HG03342 (cell line): ENCODE results near the gene SYNGAP1.
A peak's percentile ranks its signal among the peaks of the same experiment; 100 is the strongest.

ENCODE experiments used
- ATAC-seq: cut with Tn5 transposase; IDR thresholded peaks from one replicate; pipeline ENCODE4 v1.9.1; 2021; ENCODE audit warnings: mild to moderate bottlenecking, moderate library complexity; ENCODE audit not compliant: unreplicated experiment

The SYNGAP1 gene

GRCh38 chr6:33420491-33421343, 852 bp downstream of the SYNGAP1 start:
- no peak for ATAC-seq

DNA sequence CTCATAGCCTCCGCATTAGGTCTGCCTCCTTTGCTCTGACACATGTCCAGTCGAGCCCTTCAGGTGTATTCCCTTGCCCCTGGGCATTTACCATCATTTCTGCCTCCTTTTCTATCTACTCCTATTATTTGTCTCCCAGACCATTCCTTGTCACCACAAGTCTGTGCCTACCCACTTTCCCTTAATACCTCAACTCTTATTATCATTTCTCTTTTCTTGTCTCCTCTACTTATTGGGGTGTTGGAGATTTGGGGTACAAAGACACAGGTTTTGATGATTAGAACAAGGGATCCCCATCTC, 1.4 kb downstream of the SYNGAP1 start:
- ATAC-seq = no peak

DNA sequence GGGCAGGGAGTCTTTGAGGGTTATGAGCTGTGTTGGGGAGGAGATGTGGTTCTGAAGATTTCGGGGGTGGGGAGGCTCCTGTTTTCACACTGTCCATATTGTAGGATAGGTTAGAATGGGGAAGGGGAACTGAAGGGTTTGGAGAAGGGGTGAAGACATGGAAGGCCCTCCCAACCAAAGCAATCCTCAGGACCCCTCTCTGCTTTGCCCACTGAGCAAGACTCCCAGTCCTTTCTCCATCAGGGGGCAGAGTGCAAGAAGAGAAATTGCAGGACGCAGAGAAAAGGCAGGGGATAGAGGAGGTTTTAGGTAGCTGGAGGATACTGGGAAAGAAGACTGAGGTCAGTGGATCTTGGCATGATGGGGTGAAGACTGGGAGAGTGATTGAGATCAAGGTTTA, 3.9 kb downstream of the SYNGAP1 start:
- no peak for ATAC-seq

DNA sequence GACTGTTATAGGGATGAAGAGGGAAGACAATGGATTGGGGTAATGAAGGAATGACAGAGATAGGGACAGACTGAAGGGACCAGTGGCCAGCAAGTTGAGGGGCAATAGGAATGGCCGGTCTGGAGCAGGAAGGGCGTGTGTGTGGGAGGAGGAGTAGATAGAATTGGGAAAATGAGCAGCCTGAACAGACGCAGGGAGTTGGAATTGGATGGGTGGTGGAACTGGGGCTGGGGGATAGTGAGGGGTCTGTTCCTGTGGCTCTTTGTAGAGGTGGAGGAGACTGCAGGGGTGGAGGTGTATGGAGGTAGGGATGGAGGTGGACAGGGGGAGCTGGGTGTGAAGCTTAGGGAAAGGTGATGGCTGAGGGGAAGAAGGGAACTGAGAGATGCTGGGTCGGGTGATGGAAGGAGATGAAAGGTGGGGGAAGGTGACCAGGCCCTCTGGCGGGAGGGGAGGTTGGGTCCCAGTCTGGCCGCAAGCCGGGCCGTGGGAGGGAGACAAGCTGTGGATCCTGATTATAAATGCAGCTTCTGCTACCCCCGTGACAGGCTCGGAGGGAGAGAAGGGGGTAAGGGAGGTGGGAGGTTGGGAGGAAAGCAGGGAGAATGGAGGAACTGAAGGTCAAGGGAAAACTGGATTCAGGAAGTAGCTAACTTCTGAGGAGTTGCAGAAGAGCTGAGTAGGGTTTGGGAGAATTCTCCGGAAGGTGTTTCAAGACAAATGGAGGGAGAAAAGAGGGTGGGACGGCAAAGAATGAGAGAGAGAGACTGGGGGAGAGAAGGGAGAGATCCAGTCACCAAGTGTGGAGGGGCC, 5.2 kb downstream of the SYNGAP1 start:
- no peak for ATAC-seq

- ATAC-seq = peak; percentile 43
Measured at GRCh38 chr6:33425668-33426577, 6.1 kb downstream of the SYNGAP1 start.

- ATAC-seq = no peak
Measured at GRCh38 chr6:33426590-33427511, 7.0 kb downstream of the SYNGAP1 start.

DNA sequence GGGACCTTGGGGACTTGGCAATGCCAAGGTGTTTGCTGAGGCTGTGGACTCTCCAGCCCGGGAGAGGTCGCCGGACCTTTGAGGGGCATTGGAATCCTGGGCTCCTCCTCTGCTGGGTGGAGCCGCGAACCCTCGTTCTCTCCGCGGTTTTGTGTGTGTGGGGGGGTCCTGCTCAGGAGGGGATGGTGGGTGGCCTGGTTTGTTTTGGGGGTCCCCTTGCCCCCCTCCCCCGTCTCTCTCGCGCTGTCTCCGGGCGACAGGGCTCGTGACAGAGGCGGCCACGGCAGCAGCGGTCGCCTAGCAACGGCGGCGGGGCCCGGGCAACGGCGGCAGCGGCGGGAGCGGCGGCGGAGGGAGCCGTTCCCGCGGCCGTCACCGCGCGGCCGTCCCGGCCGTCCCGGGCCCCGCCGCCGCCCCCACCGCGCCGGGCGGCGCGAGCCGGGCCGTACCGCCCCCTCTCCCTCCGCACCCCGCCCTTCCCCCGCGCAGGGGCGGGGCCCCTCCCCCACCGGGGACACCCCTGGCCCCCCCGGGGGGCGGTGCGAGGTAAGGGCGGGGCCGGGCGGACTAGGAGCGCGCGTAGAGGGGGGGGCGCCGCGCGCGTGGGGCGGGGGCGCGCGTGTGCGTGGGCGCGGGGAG, 7.8 kb downstream of the SYNGAP1 start:
- no peak for ATAC-seq

- ATAC-seq = no peak
Measured at GRCh38 chr6:33428224-33428965, 8.5 kb downstream of the SYNGAP1 start.

- no peak for ATAC-seq
Measured at GRCh38 chr6:33428966-33429749, 9.3 kb downstream of the SYNGAP1 start.

- no peak for ATAC-seq
Measured at GRCh38 chr6:33429750-33430052, 9.8 kb downstream of the SYNGAP1 start.

GRCh38 chr6:33430334-33430733, 10.5 kb downstream of the SYNGAP1 start:
- no peak for ATAC-seq

DNA sequence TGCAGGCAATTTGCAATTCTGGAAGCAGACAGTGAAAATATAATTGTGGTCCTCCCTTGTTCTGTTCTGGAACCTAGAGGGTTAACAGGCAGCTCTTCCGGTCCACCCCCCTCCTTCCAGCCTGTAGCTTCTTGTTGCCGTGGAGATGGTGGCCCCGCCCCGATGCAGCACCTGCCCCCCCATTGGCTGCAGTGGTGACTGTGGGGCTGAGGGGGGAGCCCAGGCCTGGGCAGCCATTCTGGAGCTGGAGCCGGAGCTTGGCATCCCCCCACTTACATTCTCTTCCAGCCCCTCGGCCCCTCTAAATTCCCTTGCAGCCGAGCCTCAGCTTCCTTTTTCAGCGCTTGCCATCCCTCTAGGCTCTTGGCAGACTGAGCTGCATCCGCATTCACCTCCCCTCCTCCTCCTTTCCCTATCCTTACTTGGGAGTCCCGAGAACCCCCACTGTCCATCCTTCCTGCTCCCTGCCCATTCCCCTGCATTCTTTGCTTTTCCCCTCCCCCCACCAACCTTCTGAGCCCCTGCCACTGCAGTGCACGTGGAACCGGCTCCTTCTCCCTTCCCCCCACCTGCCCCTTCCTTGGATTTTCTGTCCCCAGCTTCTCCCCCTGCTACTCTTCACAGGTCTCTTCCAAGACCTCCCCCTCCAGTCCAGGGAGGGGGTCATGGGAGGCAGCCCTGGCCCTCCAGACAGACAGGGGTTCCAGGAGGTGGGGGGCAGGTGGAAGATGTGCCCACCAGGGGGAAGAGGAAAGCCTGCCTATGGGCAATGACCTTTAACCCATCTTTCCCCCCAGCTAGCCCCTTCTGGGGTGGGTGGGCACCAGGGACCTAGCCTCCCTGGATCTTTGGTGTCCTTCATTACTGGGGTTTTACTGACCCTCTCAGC, 11.4 kb downstream of the SYNGAP1 start:
- ATAC-seq = no peak

- no peak for ATAC-seq
Measured at GRCh38 chr6:33431880-33432541, 12.1 kb downstream of the SYNGAP1 start.

- ATAC-seq = no peak
Measured at GRCh38 chr6:33432546-33432945, 12.7 kb downstream of the SYNGAP1 start.

DNA sequence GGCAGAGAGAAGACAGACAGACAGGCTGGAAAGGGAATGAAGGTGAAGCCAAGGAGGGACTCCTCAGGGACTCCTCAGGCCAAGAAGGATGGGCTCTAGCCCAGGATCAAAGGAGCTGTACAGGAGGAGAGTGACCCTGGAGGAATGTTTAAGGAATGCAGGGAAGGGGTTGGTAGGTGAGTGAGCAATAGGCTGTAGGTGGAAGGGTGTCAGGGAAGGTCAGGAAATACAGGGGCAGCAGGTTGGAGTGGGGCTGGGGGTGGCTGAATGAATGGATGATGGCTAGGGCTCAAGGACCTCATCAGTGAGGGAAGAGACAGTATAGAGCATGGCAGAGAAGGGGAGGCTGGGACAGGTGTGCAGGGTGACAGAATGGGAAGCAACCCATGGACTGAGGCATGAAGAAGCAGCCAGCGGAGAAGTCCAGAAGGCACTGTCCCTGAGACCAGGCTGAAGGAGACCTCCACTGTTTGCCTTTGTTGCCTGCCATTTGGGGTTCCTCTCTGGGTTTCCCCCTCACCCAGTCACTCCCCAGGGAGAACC, 13.2 kb downstream of the SYNGAP1 start:
- ATAC-seq = no peak

DNA sequence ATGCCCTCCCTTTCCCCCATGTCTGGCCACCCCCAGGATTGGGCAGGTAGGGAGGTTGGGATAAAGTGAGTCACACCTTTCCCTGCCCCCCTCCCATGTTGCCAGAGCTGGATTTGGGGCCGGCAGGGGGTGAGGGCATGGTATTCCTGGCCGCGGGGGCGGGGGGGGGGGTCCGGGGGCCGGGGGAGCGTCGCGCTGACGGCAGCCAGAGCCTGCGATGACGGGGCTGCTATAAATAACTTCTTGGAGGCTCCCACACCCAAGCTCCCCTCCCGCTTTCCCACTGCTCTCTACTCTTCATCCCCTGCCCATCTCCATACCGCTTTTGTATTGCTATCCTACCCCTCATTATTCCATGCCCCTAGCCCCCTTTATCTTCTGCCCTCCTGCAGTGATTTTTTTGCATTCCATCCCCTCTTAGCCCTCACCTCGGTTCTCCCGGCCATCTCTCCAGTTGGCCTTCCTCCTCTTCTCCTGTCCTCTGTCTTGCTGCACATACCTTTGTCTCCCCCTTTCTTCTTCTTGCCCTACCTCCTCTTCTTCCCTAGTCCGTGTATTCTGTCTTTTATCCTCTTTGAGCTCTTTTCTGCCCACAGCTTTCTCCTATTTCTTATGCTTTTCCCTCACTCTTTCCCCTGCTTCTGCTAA, 13.8 kb downstream of the SYNGAP1 start:
- no peak for ATAC-seq
